ENCODE results near the gene CEP128.

Gene CEP128

DNA sequence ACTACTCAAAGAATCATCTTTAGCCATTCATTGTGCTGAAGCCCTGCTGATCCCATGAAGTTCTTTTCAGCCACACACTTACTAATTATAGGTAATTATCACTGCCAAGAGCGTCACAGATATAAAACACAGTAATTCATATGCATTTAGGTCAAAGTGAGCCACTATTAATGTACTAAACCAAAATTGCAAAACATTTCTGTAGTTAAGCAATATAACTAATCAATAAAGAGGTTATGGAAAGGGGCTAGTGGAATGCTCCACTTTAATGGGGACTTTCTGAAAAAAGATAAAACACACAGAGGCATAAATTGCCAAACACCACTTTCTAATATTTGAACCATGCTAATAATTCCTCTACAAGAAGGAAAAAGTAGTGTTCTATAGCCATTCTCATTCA lies 6.8 kb upstream of the CEP128 start:
- TF ChIP-seq, protein P1, sequence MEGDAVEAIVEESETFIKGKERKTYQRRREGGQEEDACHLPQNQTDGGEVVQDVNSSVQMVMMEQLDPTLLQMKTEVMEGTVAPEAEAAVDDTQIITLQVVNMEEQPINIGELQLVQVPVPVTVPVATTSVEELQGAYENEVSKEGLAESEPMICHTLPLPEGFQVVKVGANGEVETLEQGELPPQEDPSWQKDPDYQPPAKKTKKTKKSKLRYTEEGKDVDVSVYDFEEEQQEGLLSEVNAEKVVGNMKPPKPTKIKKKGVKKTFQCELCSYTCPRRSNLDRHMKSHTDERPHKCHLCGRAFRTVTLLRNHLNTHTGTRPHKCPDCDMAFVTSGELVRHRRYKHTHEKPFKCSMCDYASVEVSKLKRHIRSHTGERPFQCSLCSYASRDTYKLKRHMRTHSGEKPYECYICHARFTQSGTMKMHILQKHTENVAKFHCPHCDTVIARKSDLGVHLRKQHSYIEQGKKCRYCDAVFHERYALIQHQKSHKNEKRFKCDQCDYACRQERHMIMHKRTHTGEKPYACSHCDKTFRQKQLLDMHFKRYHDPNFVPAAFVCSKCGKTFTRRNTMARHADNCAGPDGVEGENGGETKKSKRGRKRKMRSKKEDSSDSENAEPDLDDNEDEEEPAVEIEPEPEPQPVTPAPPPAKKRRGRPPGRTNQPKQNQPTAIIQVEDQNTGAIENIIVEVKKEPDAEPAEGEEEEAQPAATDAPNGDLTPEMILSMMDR (IDR thresholded peaks at IDR 0.05; ENCODE audit: low read depth, low read length, missing control alignments), result no peak
- Histone ChIP-seq H3K27ac (no peak overlapping the region), H3K27me3 (replicated peaks) (no peaks in the 10 kb centered on the region), H3K4me3 (ENCODE audit: low read depth, low read length) (no peak overlapping the region), H3K36me3 (replicated peaks) (no peaks in the 10 kb centered on the region)
- no peak for DNase-seq
- in situ Hi-C loops (cut with HindIII; ENCODE audit: low pct_ligation_motif_present, low sequenced_read_pairs), result no loop called here

DNA sequence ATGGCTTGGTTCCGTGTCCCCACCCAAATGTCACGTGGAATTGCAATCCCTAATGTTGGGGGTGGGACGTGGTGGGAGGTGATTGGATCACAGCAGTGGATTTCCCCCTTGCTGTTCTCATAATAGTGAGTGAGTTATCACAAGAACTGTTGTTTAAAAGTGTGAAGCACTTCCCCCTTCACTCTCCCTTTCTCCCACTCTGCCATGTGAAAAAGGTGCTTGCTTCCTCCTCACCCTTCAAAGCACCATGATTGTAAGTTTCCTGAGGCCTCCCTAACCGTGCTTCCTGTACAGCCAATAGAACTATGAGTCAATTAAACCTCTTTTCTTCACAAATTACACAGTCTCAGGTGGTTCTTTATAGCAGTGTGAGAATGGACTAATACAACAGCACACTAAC lies 5.3 kb upstream of the CEP128 start:
- in situ Hi-C loops (cut with HindIII; ENCODE audit: low pct_ligation_motif_present, low sequenced_read_pairs), result no loop called here
- DNase-seq, result no peak
- no peaks in the 10 kb centered on the region for H3K36me3 ChIP-seq (replicated peaks)
- H3K27me3 ChIP-seq (replicated peaks), result no peaks in the 10 kb centered on the region
- no peak overlapping the region for H3K4me3 ChIP-seq (ENCODE audit: low read depth, low read length)
- TF ChIP-seq, protein P1 (IDR thresholded peaks at IDR 0.05; ENCODE audit: low read depth, low read length, missing control alignments), result no peak
- no peak overlapping the region for H3K27ac ChIP-seq

DNA sequence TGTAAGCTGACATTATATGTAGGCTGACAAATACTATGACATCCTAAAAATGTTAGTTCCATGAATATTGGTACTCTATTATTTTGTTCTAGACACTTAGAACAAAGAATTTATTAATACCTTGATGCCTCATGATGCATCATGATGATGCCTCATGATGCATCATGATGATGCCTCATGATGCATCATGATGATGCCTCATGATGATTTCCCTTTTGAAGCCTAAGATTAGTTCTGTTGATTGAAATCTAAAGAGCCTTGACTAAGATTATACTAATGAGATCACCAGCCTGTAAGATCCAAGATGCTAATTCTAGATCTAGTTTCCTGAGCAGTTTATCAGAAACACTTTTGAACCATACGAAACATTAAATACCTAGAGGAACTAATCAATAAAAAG lies 4.6 kb upstream of the CEP128 start:
- TF ChIP-seq, protein P1 (IDR thresholded peaks at IDR 0.05; ENCODE audit: low read depth, low read length, missing control alignments), result no peak
- no peaks in the 10 kb centered on the region for H3K36me3 ChIP-seq (replicated peaks)
- no peak overlapping the region for H3K4me3 ChIP-seq (ENCODE audit: low read depth, low read length)
- H3K27me3 ChIP-seq (replicated peaks), result no peaks in the 10 kb centered on the region
- H3K27ac ChIP-seq, result no peak overlapping the region
- DNase-seq, result no peak
- in situ Hi-C loops (cut with HindIII; ENCODE audit: low pct_ligation_motif_present, low sequenced_read_pairs), result no loop called here

DNA sequence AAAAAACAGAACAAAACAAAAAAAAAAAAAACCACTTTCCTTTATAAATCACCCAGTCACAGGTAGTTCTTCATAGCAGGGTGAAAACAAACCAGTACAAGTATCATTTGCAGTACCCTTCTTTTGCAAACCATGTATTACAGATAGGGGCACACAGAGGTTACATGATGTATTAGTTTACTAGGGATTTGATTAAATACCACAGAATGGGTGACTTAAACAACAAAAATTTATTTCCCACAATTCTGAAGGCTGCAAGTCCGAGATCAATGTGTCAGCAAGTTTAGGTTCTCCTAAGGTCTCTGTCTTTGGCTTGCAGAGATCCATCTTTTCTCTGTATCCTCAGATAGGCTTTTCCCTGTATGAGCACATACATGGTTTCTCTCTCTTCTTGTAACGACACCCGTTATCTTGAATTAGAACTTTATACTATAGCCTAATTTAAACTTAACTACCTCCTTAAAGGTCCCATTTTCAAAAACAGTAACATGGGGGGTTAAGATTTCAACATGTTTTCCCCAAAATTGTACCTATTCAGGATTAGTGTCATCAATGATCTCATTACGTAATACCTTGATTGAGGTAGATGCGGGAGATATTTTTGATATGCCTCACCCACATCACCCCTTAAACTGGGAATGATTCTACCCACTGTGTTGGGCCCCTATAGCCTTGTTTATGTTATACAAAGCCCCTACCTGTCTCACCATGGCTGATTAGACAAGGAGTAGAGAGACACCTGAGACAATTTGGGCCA lies 3.5 kb upstream of the CEP128 start:
- no peak overlapping the region for H3K4me3 ChIP-seq (ENCODE audit: low read depth, low read length)
- in situ Hi-C loops (cut with HindIII; ENCODE audit: low pct_ligation_motif_present, low sequenced_read_pairs), result no loop called here
- TF ChIP-seq, protein P1 (IDR thresholded peaks at IDR 0.05; ENCODE audit: low read depth, low read length, missing control alignments), result no peak
- no peaks in the 10 kb centered on the region for H3K27me3 ChIP-seq (replicated peaks)
- H3K27ac ChIP-seq, result no peak overlapping the region
- DNase-seq, result no peak
- no peaks in the 10 kb centered on the region for H3K36me3 ChIP-seq (replicated peaks)

DNA sequence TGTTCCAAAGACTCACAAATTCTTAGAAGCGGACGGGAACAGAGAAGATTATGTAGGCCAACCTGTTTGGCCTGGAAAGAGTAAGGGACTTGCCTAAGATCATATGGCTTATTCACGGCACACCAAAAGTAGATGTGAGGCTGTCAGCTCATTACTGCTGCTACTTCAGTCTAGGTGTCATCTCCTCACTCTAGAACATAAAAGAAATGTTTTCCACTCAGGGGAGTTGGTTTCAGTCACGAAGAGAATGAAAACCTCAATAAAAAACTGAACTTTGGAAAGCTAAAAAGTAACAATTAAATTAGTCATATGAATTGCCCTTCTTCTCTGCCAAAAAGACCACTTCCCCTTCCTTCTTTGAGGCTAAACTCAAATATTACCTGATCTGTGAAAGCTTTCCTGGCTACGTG lies 658 bp upstream of the CEP128 start:
- TF ChIP-seq, protein P1 (IDR thresholded peaks at IDR 0.05; ENCODE audit: low read depth, low read length, missing control alignments), result no peak
- H3K36me3 ChIP-seq (replicated peaks), result no peaks in the 10 kb centered on the region
- DNase-seq, result no peak
- H3K4me3 ChIP-seq (ENCODE audit: low read depth, low read length), result peak overlapping the region; percentile 48
- H3K27ac ChIP-seq, result no peak overlapping the region
- no peaks in the 10 kb centered on the region for H3K27me3 ChIP-seq (replicated peaks)
- in situ Hi-C loops (cut with HindIII; ENCODE audit: low pct_ligation_motif_present, low sequenced_read_pairs), result no loop called here

DNA sequence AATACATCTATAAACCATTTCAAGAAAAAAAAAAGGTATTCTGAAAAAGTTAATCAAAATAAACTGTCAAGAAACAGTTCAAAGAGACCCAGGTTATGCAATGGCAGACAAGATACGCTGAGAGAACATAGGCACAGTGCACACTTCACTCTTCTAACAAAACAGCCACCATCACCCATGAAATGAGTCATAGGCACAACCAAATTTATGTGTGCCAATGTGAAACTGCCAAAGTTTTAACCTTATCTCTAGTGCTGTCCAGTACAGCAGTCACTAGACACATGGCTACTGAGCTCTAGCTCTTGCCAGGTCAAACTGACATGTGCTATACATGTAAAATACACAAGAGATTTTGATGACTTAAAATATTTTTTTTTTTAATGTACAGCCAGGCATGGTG lies 1.4 kb downstream of the CEP128 start:
- in situ Hi-C loops (cut with HindIII; ENCODE audit: low pct_ligation_motif_present, low sequenced_read_pairs), result no loop called here
- no peak overlapping the region for H3K27ac ChIP-seq
- no peak overlapping the region for H3K4me3 ChIP-seq (ENCODE audit: low read depth, low read length)
- no peaks in the 10 kb centered on the region for H3K27me3 ChIP-seq (replicated peaks)
- H3K36me3 ChIP-seq (replicated peaks), result no peaks in the 10 kb centered on the region
- TF ChIP-seq, protein P1 (IDR thresholded peaks at IDR 0.05; ENCODE audit: low read depth, low read length, missing control alignments), result no peak
- no peak for DNase-seq

Measured in brain microvascular endothelial cell (primary cell).